Mucosa of descending colon (tissue), 3 donors: ENCODE results near the gene GADD45G. TPM values are rescaled to one million over a fixed set of nuclear protein-coding genes. Genes with fewer than 3 reads are reported as not detected.
A peak's percentile ranks its signal among the peaks of the same experiment; 100 is the strongest.

ENCODE experiments used
- ATAC-seq: fragments of 200-7000 bp; cut with Tn5 transposase; one replicate; pipeline ENCODE4 v1.9.1; 2020; ENCODE audit warnings: mild to moderate bottlenecking, moderate library complexity
- DNase-seq, 3 donors: peaks; one replicate each; pipeline ENCODE4 v3.0.0-alpha.2; 2020
- H3K36me3 ChIP-seq: fragments of 200-600 bp; one replicate; pipeline ENCODE4 v1.8.0; 2021; ENCODE audit warnings: low read depth, mild to moderate bottlenecking
- H3K4me1 ChIP-seq: fragments of 200-600 bp; one replicate; pipeline ENCODE4 v1.8.0; 2021; ENCODE audit warnings: low read depth, mild to moderate bottlenecking
- H3K4me3 ChIP-seq: fragments of 200-600 bp; one replicate; pipeline ENCODE4 v1.8.0; 2021; ENCODE audit warnings: mild to moderate bottlenecking
- H3K9me3 ChIP-seq: fragments of 200-600 bp; one replicate; pipeline ENCODE4 v1.8.0; 2021; ENCODE audit warnings: mild to moderate bottlenecking
- intact Hi-C, 2 donors: fragments of 100-400 bp; cut with DNase I in 1 of 2; cut with micrococcal nuclease in 1 of 2; formaldehyde crosslinking; loops; one replicate each; pipeline versions ENCODE4 v1.11.0 to v1.11.1; 2022; cut with DNase I, micrococcal nuclease
- total RNA-seq, 3 donors: library from RNA; stranded (reverse); fragmentation: NEBNext Ultra II Directional in 2 of 3; extraction: Animal tissue kit (Norgen Biotek cat#: 25700) in 2 of 3; gene quantifications; one replicate each; pipeline versions ENCODE4 v1.2.1 to v1.2.4, GENCODE V29; 2021 to 2023
- TF ChIP-seq, protein P1 (sequence below): fragments of 200-600 bp; IDR thresholded peaks from one replicate; pipeline ENCODE4 v1.8.0; 2022; ENCODE audit warnings: antibody characterized with exemption, mild to moderate bottlenecking
- donor health status: DM: no; HTN: no; CAD: no; lungs with moderate emphysema.
- donor health status: DM: no; HTN: no; CAD: no.
- donor health status: DM: no; HTN: yes; CAD: no.

The GADD45G gene
- total RNA-seq, 3 donors from 2014 or later: 5.4 to 18.4 (median 6.6) TPM

DNA sequence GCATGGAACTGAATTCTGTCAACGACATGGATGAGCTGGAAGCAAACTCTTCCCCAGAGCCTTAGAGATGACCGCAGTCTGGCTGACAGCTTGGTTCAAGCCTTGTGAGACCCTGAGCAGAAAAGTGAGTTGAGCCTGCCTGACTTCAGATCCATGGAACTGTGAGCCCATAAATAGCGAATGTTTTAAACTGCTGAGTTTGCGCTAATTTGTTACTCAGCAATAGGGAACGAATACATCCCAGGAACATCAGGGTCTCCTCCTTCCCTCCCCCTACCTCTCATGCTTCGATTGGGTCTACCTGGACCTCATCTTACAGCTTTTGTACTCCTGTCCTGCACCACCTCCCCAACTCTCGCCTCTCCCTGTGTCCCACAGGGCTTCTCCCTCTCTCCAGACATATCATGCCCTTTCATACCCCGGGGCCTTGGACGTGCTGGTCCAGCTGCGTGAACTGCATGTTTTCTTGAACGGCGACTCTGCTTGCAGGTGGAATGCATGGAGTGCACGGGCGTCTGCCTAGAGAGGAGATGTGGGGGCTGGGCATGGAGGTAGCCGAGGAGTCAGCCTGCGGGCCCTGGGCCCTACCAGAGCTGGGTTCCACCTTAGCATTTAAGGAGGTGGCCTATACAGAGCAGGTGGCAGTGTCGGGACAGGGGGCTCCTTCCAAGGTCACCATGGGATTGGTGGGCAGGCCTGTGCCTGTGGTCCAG is 7.9 kb downstream of the GADD45G start:
- H3K9me3 ChIP-seq: no peaks in the 10 kb centered on the region
- H3K4me1 ChIP-seq: no peaks in the 10 kb centered on the region
- TF ChIP-seq, protein P1, sequence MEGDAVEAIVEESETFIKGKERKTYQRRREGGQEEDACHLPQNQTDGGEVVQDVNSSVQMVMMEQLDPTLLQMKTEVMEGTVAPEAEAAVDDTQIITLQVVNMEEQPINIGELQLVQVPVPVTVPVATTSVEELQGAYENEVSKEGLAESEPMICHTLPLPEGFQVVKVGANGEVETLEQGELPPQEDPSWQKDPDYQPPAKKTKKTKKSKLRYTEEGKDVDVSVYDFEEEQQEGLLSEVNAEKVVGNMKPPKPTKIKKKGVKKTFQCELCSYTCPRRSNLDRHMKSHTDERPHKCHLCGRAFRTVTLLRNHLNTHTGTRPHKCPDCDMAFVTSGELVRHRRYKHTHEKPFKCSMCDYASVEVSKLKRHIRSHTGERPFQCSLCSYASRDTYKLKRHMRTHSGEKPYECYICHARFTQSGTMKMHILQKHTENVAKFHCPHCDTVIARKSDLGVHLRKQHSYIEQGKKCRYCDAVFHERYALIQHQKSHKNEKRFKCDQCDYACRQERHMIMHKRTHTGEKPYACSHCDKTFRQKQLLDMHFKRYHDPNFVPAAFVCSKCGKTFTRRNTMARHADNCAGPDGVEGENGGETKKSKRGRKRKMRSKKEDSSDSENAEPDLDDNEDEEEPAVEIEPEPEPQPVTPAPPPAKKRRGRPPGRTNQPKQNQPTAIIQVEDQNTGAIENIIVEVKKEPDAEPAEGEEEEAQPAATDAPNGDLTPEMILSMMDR: no peak
- intact Hi-C loops: no loop called here
- DNase-seq (no peak), ATAC-seq (no peak)
- no peak overlapping the region for H3K4me3 ChIP-seq
- H3K36me3 ChIP-seq: no peaks in the 10 kb centered on the region

DNA sequence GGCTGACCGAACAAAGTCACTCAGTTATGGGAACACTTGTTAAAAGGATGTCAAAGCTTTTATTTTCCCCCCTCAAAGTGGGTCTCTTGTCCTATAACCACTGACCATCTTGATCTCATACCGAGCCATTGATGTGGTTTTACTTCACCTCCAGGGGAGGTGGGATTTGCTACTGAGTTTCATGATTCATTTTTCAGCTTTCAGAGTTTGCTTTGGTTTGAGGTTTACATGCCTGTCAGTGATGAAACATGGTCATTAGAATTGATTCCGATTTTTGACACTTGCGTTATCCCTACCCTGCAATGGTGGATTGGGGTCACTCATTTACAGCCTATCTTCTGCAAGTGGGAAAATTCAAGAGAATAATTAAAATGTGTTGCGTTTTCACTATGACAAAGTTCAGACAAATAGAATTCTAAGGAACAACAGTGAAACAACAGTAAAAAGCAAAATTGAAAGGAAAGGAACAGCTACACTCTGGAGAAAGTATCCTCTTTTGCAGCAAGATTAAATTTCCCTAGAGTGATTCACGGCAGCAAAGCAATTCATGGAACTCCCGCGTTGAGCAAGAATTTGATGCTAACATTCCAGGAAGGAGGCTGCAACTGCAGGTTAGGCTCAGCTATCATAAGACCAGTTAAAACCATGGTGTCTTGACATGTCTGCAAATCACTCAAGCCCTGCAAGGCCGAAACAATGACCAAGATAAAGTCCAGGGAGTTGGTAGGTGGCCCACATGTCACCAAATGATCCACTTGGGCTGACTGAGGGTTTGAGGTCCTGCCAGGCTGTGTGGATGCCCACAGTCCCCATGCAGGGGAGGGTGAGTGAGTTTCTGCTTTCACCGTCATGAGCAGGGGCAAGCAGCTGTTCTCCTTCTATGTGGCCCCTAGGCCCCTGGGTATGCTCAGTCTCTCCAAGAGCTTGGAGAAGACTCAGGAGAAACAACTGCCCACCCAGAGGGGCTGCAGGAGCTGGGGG is 9.4 kb downstream of the GADD45G start:
- ATAC-seq (no peak), DNase-seq (no peak)
- H3K4me3 ChIP-seq: no peak overlapping the region
- H3K4me1 ChIP-seq: no peaks in the 10 kb centered on the region
- no peaks in the 10 kb centered on the region for H3K9me3 ChIP-seq
- no peaks in the 10 kb centered on the region for H3K36me3 ChIP-seq
- intact Hi-C loops: no loop called here
- TF ChIP-seq, protein P1: no peak

DNA sequence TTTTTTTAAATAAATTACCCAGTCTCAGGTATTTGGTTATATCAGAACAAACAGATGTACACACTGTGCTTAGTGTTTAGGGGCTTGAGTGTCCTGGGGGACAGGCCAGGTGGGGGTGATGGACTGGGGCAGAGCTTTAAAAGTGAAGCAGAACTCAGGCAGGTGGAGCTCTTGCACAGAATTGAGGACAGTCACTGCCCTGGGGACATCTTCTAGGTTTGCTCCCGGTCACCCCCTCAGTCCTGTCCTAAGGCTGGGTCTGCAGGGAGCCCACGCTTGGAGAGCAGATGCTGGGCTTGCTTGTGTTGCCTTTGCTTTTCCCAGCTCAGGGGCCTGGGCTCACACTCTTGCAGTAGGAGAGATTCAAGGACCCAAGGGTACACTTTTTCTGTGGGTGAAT is 10.8 kb downstream of the GADD45G start:
- intact Hi-C loops: no loop called here
- DNase-seq (no peak), ATAC-seq (no peak)
- Histone ChIP-seq H3K9me3 (no peaks in the 10 kb centered on the region), H3K4me3 (no peak overlapping the region), H3K36me3 (no peaks in the 10 kb centered on the region), H3K4me1 (no peaks in the 10 kb centered on the region)
- TF ChIP-seq, protein P1: no peak

DNA sequence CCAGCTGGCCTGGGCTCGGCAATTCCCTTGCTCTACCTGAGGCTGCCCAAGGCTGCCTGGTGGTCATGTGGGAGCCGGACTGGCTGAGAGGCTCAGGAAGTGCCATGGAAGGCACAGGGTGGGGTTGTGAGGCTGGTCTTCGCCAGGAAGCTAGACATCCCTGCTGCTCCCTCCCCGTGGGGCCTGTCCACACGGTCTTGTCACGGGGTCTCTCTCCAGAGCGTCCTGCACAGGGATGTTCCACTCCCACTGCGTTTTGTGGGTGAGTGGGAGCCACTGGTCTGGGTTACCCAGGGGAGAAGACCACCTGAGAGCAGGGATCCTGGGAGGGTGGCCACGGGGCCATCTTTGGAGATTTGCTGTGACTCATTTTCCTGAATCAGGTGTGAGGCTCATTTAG is 11.6 kb downstream of the GADD45G start:
- Histone ChIP-seq H3K9me3 (no peaks in the 10 kb centered on the region), H3K4me3 (no peak overlapping the region), H3K36me3 (no peaks in the 10 kb centered on the region), H3K4me1 (no peaks in the 10 kb centered on the region)
- no peak for DNase-seq
- no peak for ATAC-seq
- intact Hi-C loops: no loop called here
- TF ChIP-seq, protein P1: no peak

DNA sequence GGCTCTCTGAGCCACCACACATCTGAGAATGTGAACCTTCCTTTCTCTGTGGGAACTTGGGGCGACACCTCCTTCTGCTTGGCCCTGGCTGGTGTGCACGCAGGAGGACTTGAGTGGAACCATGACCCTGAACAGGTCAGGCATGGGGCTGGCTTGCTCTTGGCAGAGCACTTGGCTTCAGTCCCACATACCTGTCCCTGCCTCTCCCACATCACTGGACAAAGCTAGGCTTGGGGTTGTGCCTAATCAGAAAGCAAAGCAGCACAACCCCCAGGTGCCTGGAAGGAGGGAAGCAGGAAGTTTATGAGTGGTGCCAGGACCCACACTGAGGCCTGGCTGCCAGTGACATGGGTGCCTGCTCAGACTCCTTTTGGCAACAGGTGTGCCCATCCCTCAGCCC is 13.2 kb downstream of the GADD45G start:
- no peak overlapping the region for H3K4me3 ChIP-seq
- ATAC-seq (peak; percentile 28), DNase-seq (no peak)
- H3K4me1 ChIP-seq: no peaks in the 10 kb centered on the region
- no peaks in the 10 kb centered on the region for H3K36me3 ChIP-seq
- TF ChIP-seq, protein P1: no peak
- no peaks in the 10 kb centered on the region for H3K9me3 ChIP-seq
- intact Hi-C loops: no loop called here
